Duodenal mucosa (tissue), 2 donors: Measurements from ENCODE around the gene CCDC184.
A peak's percentile ranks its signal among the peaks of the same experiment; 100 is the strongest.
"Not testable (repeated sequence)": the region's sequence is repeated elsewhere in the genome, so short reads cannot be mapped to it uniquely, and the experiment has no call there.

ENCODE experiments used
- H3K27ac ChIP-seq: one replicate; pipeline ENCODE4 v1.7.0; 2013; ENCODE audit warnings: low read depth, low read length
- H3K27me3 ChIP-seq, 2 donors: one replicate each; pipeline ENCODE4 v1.7.0; 2013; ENCODE audit warnings: low read length in 2 of 2, control low read depth in 1 of 2; ENCODE audit not compliant: insufficient read depth in 2 of 2, control insufficient read depth in 1 of 2
- H3K36me3 ChIP-seq, 2 donors: one replicate each; pipeline ENCODE4 v1.7.0; 2013; ENCODE audit warnings: low read length in 2 of 2, control low read depth in 1 of 2; ENCODE audit not compliant: insufficient read depth in 2 of 2, control insufficient read depth in 1 of 2
- H3K4me1 ChIP-seq, 2 donors: one replicate each; pipeline ENCODE4 v1.7.0; 2013; ENCODE audit warnings: low read length in 2 of 2, control low read depth in 1 of 2; ENCODE audit not compliant: insufficient read depth in 2 of 2, control insufficient read depth in 1 of 2
- H3K4me3 ChIP-seq, 2 donors: one replicate each; pipeline ENCODE4 v1.7.0; 2013; ENCODE audit warnings: low read length in 2 of 2, low read depth in 1 of 2
- H3K9ac ChIP-seq, 2 donors: one replicate each; pipeline ENCODE4 v1.7.0; 2013; ENCODE audit warnings: low read length in 2 of 2, low read depth in 1 of 2
- H3K9me3 ChIP-seq, 2 donors: one replicate each; pipeline ENCODE4 v1.7.0; 2013; ENCODE audit warnings: low read length in 2 of 2, control low read depth in 1 of 2; ENCODE audit not compliant: control insufficient read depth in 1 of 2

CCDC184 gene

GRCh38 chr12:48183091-48183875 lies at the start of gene CCDC184:
Gene CCDC184 (plus strand): TSS chr12:48183644. CDS start chr12:48184123, 479 bp downstream.
- Histone ChIP-seq H3K9ac (peak within 1 kb of the TSS; percentile 4 to 47), H3K36me3 (no peaks in the 10 kb centered on the region), H3K27ac (no peak within 1 kb of the TSS), H3K4me3 (peak within 1 kb of the TSS; percentile 72 to 75), H3K4me1 (peaks cover 10 to 13% of the 10 kb centered on the region in 2 donors), H3K27me3 (peaks cover 49 to 56% of the 10 kb centered on the region in 2 donors), H3K9me3 (no peaks in the 10 kb centered on the region)

- peaks cover 29 to 58% of the 10 kb centered on the region in 2 donors for H3K36me3 ChIP-seq
- no peaks in the 10 kb centered on the region for H3K27me3 ChIP-seq
- H3K27ac ChIP-seq: no peak overlapping the region
- H3K9me3 ChIP-seq: no peaks in the 10 kb centered on the region
- H3K4me3 ChIP-seq: no peak overlapping the region
- no peaks in the 10 kb centered on the region for H3K4me1 ChIP-seq
- no peak overlapping the region for H3K9ac ChIP-seq
Measured at GRCh38 chr12:48135027-48135426, 48.4 kb upstream of the CCDC184 start.

GRCh38 chr12:48142818-48143674 lies 40.4 kb upstream of the CCDC184 start:
- H3K36me3 ChIP-seq: peaks cover 34 to 80% of the 10 kb centered on the region in 2 donors
- no peaks in the 10 kb centered on the region for H3K4me1 ChIP-seq
- H3K27me3 ChIP-seq: no peaks in the 10 kb centered on the region
- no peak overlapping the region for H3K9ac ChIP-seq
- no peak overlapping the region for H3K4me3 ChIP-seq
- H3K27ac ChIP-seq: no peak overlapping the region
- H3K9me3 ChIP-seq: no peaks in the 10 kb centered on the region

- no peak overlapping the region for H3K27ac ChIP-seq
- no peak overlapping the region for H3K9ac ChIP-seq
- H3K9me3 ChIP-seq: no peaks in the 10 kb centered on the region
- peaks cover 39 to 86% of the 10 kb centered on the region in 2 donors for H3K36me3 ChIP-seq
- no peaks in the 10 kb centered on the region for H3K4me1 ChIP-seq
- no peaks in the 10 kb centered on the region for H3K27me3 ChIP-seq
- H3K4me3 ChIP-seq: no peak overlapping the region
Measured at GRCh38 chr12:48143898-48144297, 39.5 kb upstream of the CCDC184 start.

- H3K9me3 ChIP-seq: no peaks in the 10 kb centered on the region
- peaks cover 53 to 90% of the 10 kb centered on the region in 2 donors for H3K36me3 ChIP-seq
- no peak overlapping the region for H3K9ac ChIP-seq
- H3K27ac ChIP-seq: no peak overlapping the region
- H3K4me3 ChIP-seq: no peak overlapping the region
- H3K27me3 ChIP-seq: no peaks in the 10 kb centered on the region
- H3K4me1 ChIP-seq: no peaks in the 10 kb centered on the region
Measured at GRCh38 chr12:48145981-48146380, 37.5 kb upstream of the CCDC184 start.

GRCh38 chr12:48151103-48151771 lies 32.2 kb upstream of the CCDC184 start:
- Histone ChIP-seq H3K9ac (no peak overlapping the region), H3K27me3 (no peaks in the 10 kb centered on the region), H3K27ac (no peak overlapping the region), H3K9me3 (no peaks in the 10 kb centered on the region), H3K4me1 (peaks cover 2 to 3% of the 10 kb centered on the region in 2 donors), H3K4me3 (no peak overlapping the region), H3K36me3 (peaks cover 41 to 60% of the 10 kb centered on the region in 2 donors)

GRCh38 chr12:48155786-48156185 lies 27.7 kb upstream of the CCDC184 start:
- peaks cover 15 to 23% of the 10 kb centered on the region in 2 donors for H3K36me3 ChIP-seq
- H3K9me3 ChIP-seq, H3K4me3 ChIP-seq, H3K9ac ChIP-seq, H3K27me3 ChIP-seq, H3K27ac ChIP-seq: not testable (repeated sequence)
- H3K4me1 ChIP-seq: peaks cover 9 to 13% of the 10 kb centered on the region in 2 donors

- peak overlapping the region; percentile 94 to 99 for H3K4me3 ChIP-seq
- no peaks in the 10 kb centered on the region for H3K9me3 ChIP-seq
- peak overlapping the region; percentile 91 to 97 for H3K9ac ChIP-seq
- H3K36me3 ChIP-seq: peaks cover 6 to 15% of the 10 kb centered on the region in 2 donors
- no peak overlapping the region for H3K27ac ChIP-seq
- H3K27me3 ChIP-seq: no peaks in the 10 kb centered on the region
- H3K4me1 ChIP-seq: peaks cover 9 to 13% of the 10 kb centered on the region in 2 donors
Measured at GRCh38 chr12:48156652-48157017, 26.8 kb upstream of the CCDC184 start.

- Histone ChIP-seq H3K4me1 (peaks cover 9 to 13% of the 10 kb centered on the region in 2 donors), H3K27me3 (no peaks in the 10 kb centered on the region), H3K9ac (peak within 1 kb of the TSS; percentile 91 to 97), H3K36me3 (peaks cover 5 to 13% of the 10 kb centered on the region in 2 donors), H3K27ac (peak within 1 kb of the TSS; percentile 80), H3K9me3 (no peaks in the 10 kb centered on the region), H3K4me3 (peak within 1 kb of the TSS; percentile 94 to 99)
Measured at GRCh38 chr12:48157018-48157888, 26.2 kb upstream of the CCDC184 start, which contains the start of gene ASB8. Gene ASB8 (minus strand): TSS chr12:48157515. CDS start chr12:48153496, 4,019 bp downstream.
